Effector memory CD4-positive, alpha-beta T cell (primary cell): ENCODE data around the gene WFIKKN2.

Source experiments
- DNase-seq, 3 donors: peaks; one replicate each; pipeline ENCODE4 v3.0.0-alpha.2; 2020
- H3K27ac ChIP-seq: 2 replicates; pipeline ENCODE4 v1.7.0; 2013; ENCODE audit warnings: mild to moderate bottlenecking, low read length, moderate library complexity; ENCODE audit not compliant: insufficient read depth, poor library complexity, severe bottlenecking
- H3K27me3 ChIP-seq: replicated peaks from 2 replicates; pipeline ENCODE4 v1.7.0; 2013; ENCODE audit warnings: mild to moderate bottlenecking, low read length; ENCODE audit not compliant: insufficient read depth, control insufficient read depth, poor library complexity, severe bottlenecking
- H3K36me3 ChIP-seq: 2 replicates; pipeline ENCODE4 v1.7.0; 2013; ENCODE audit warnings: mild to moderate bottlenecking, low read length, moderate library complexity; ENCODE audit not compliant: control insufficient read depth, insufficient read depth
- H3K4me1 ChIP-seq: 2 replicates; pipeline ENCODE4 v1.7.0; 2013; ENCODE audit warnings: low read length, mild to moderate bottlenecking; ENCODE audit not compliant: control insufficient read depth, insufficient read depth, poor library complexity, severe bottlenecking
- H3K4me3 ChIP-seq: 2 replicates; pipeline ENCODE4 v1.7.0; 2013; ENCODE audit warnings: low read length, low read depth, mild to moderate bottlenecking; ENCODE audit not compliant: insufficient read depth, poor library complexity, severe bottlenecking
- H3K9me3 ChIP-seq: 2 replicates; pipeline ENCODE4 v1.7.0; 2013; ENCODE audit warnings: mild to moderate bottlenecking, low read length, moderate library complexity; ENCODE audit not compliant: control insufficient read depth

Gene WFIKKN2

GRCh38 chr17:50884439-50885311 is 49.3 kb downstream of the WFIKKN2 start:
- no peak for DNase-seq
- Histone ChIP-seq H3K27ac (peak overlapping the region; percentile 25), H3K4me3 (no peak overlapping the region), H3K36me3 (no peaks in the 10 kb centered on the region), H3K4me1 (peaks cover 17% of the 10 kb centered on the region), H3K27me3 (no peaks in the 10 kb centered on the region), H3K9me3 (no peaks in the 10 kb centered on the region)

GRCh38 chr17:50887705-50888245 is 52.4 kb downstream of the WFIKKN2 start:
- Histone ChIP-seq H3K27me3 (no peaks in the 10 kb centered on the region), H3K36me3 (no peaks in the 10 kb centered on the region), H3K27ac (no peak overlapping the region), H3K4me3 (no peak overlapping the region), H3K9me3 (no peaks in the 10 kb centered on the region), H3K4me1 (peaks cover 11% of the 10 kb centered on the region)
- DNase-seq = no peak

- Histone ChIP-seq H3K27me3 (no peaks in the 10 kb centered on the region), H3K9me3 (no peaks in the 10 kb centered on the region), H3K4me1 (peaks cover 11% of the 10 kb centered on the region), H3K4me3 (no peak overlapping the region), H3K27ac (no peak overlapping the region), H3K36me3 (no peaks in the 10 kb centered on the region)
- DNase-seq = no peak
These were observed 54.2 kb downstream of the WFIKKN2 start for GRCh38 chr17:50889528-50890118.

GRCh38 chr17:50890675-50891516 is 55.5 kb downstream of the WFIKKN2 start:
- no peak for DNase-seq

GRCh38 chr17:50891577-50891989 is 56.2 kb downstream of the WFIKKN2 start:
- no peaks in the 10 kb centered on the region for H3K27me3 ChIP-seq
- H3K27ac ChIP-seq = no peak overlapping the region
- H3K36me3 ChIP-seq = no peaks in the 10 kb centered on the region
- H3K4me3 ChIP-seq = no peak overlapping the region
- H3K9me3 ChIP-seq = no peaks in the 10 kb centered on the region
- no peak for DNase-seq
- H3K4me1 ChIP-seq = peaks cover 11% of the 10 kb centered on the region

More at GRCh38 chr17:50890675-50891516, 55.5 kb downstream of the WFIKKN2 start:
- Histone ChIP-seq H3K4me3 (no peak overlapping the region), H3K9me3 (no peaks in the 10 kb centered on the region), H3K27me3 (no peaks in the 10 kb centered on the region), H3K4me1 (peaks cover 11% of the 10 kb centered on the region), H3K36me3 (no peaks in the 10 kb centered on the region), H3K27ac (no peak overlapping the region)
